HG03045 (cell line): ENCODE measurements around the gene POP7.
"Not testable (repeated sequence)": the region's sequence is repeated elsewhere in the genome, so short reads cannot be mapped to it uniquely, and the experiment has no call there.

Experiments used
- ATAC-seq: cut with Tn5 transposase; IDR thresholded peaks from one replicate; pipeline ENCODE4 v1.9.1; 2021; ENCODE audit warnings: mild to moderate bottlenecking, moderate library complexity; ENCODE audit not compliant: unreplicated experiment

The POP7 gene

GRCh38 chr7:100723732-100724275 is 17.9 kb downstream of the POP7 start:
- no peak for ATAC-seq

- not testable (repeated sequence) for ATAC-seq
Observed at GRCh38 chr7:100724364-100724763, 18.4 kb downstream of the POP7 start.

GRCh38 chr7:100726996-100727761 is 21.3 kb downstream of the POP7 start:
- ATAC-seq = no peak

DNA sequence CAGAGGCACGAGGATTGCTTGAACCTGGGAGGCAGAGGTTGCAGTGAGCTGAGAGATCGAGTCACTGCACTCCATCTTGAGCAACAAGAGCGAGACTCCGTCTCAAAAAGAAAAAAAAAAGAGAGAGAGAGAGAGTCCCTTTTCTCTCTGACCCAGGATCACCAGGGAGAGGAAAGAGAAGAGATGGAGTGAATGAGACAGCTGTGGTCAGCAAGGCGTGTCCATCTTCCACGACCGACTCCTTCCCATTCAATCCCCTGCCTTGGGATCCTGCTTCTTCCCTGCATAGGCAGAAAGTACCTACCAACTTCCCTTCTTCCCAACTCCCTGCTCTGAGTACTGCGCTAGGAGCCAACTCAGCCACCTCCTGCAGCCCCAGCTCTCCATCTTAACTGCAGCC is 22.3 kb downstream of the POP7 start:
- ATAC-seq = no peak

- no peak for ATAC-seq
Observed at GRCh38 chr7:100730136-100730800, 24.3 kb downstream of the POP7 start.

- ATAC-seq = no peak
Observed at GRCh38 chr7:100731937-100732636, 26.2 kb downstream of the POP7 start.

- no peak for ATAC-seq
Observed at GRCh38 chr7:100735730-100736129, 29.8 kb downstream of the POP7 start.

DNA sequence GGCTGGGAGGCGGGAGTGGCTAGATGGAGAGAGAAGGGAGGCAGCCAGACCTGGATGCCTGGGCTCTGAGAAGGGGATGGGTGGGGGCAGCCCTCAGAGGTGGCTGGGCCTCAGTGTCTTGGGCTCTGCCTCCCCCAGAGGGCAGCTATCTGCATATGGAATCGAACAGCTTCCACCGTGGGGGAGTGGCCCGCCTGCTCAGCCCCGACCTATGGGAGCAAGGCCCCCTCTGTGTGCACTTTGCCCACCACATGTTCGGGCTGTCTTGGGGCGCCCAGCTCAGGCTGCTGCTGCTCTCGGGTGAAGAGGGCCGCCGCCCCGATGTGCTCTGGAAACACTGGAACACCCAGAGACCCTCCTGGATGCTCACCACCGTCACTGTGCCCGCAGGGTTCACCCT is 30.8 kb downstream of the POP7 start:
- ATAC-seq = no peak

DNA sequence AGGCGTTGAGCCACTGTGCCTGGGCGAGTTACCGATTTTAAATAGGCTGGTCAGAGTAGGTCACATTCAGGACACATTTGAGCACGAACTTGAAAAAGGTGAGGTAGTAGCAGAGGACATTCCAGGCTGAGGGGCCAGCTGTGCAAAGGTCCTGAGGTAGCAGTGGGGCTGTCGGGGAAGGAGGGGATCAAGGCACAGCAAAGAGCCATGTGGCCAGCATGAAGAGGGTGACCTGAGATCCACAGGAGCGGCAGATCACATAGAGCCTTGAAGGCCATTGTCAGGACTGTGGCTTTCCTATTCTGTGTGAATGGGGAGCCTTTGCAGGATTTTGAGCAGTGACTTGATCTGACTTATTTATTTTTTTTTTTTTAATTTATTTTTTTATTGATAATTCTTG is 34.0 kb downstream of the POP7 start:
- no peak for ATAC-seq

- ATAC-seq = no peak
Observed at GRCh38 chr7:100744605-100745004, 38.7 kb downstream of the POP7 start.

- ATAC-seq = no peak
Observed at GRCh38 chr7:100745184-100745583, 39.3 kb downstream of the POP7 start.

GRCh38 chr7:100752994-100753393 is 47.1 kb downstream of the POP7 start:
- no peak for ATAC-seq

DNA sequence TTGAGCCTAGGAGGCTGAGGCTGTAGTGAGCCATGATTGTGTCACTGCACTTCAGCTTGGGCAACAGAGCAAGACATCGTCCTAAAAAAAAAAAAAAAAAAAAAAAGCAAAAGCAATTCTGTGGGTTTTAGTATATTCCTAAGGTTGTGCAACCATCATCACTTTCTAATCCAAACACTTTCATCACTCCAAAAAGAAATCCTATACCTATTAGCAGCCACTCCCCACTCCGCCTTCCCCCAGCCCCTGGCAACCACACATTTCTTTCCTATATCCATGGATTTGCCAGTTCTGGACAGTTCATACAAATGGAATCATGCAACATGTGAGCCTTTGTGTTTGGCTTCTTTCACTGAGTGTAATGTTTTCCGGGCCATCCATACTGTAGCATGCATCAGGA is 47.8 kb downstream of the POP7 start:
- ATAC-seq = no peak
